Femur (tissue), 1 donor: ENCODE data around the gene CXCR1.
"Not testable (repeated sequence)": the region's sequence is repeated elsewhere in the genome, so short reads cannot be mapped to it uniquely, and the experiment has no call there.

Experiments used
- DNase-seq: peaks from one replicate; pipeline ENCODE4 v3.0.0-alpha.2; 2017

The CXCR1 gene

GRCh38 chr2:218155953-218156479 is 10.7 kb downstream of the CXCR1 start:
- no peak for DNase-seq

GRCh38 chr2:218152777-218153176 is 14.0 kb downstream of the CXCR1 start:
- no peak for DNase-seq

- no peak for DNase-seq
Measured at GRCh38 chr2:218152172-218152571, 14.6 kb downstream of the CXCR1 start.

- DNase-seq = no peak
Measured at GRCh38 chr2:218149848-218150440, 16.8 kb downstream of the CXCR1 start.

GRCh38 chr2:218149098-218149497 is 17.7 kb downstream of the CXCR1 start:
- DNase-seq = no peak

GRCh38 chr2:218146056-218146455 is 20.7 kb downstream of the CXCR1 start:
- DNase-seq = no peak

- no peak for DNase-seq
Measured at GRCh38 chr2:218145124-218145523, 21.6 kb downstream of the CXCR1 start.

- DNase-seq = no peak
Measured at GRCh38 chr2:218138047-218138446, 28.7 kb downstream of the CXCR1 start.

GRCh38 chr2:218137514-218137913 is 29.2 kb downstream of the CXCR1 start:
- no peak for DNase-seq

- DNase-seq = no peak
Measured at GRCh38 chr2:218130822-218131221, 35.9 kb downstream of the CXCR1 start.

- DNase-seq = no peak
Measured at GRCh38 chr2:218130377-218130776, 36.4 kb downstream of the CXCR1 start.

- no peak for DNase-seq
Measured at GRCh38 chr2:218129458-218130135, 37.2 kb downstream of the CXCR1 start.

GRCh38 chr2:218128781-218129457 is 37.8 kb downstream of the CXCR1 start:
- no peak for DNase-seq

- no peak for DNase-seq
Measured at GRCh38 chr2:218127929-218128455, 38.8 kb downstream of the CXCR1 start.

GRCh38 chr2:218125626-218126080 is 41.1 kb downstream of the CXCR1 start, which contains the start of gene CXCR2:
Gene CXCR2, plus strand, starts transcription at chr2:218126028. Its CDS starts 8,774 bp downstream, at chr2:218134802.
- no peak for DNase-seq

- DNase-seq = no peak
Measured at GRCh38 chr2:218125095-218125494, 41.7 kb downstream of the CXCR1 start.

GRCh38 chr2:218123986-218124385 is 42.8 kb downstream of the CXCR1 start:
- DNase-seq = no peak

- not testable (repeated sequence) for DNase-seq
Measured at GRCh38 chr2:218122286-218122685, 44.5 kb downstream of the CXCR1 start.

- not testable (repeated sequence) for DNase-seq
Measured at GRCh38 chr2:218121789-218122188, 45.0 kb downstream of the CXCR1 start.
